CD14-positive monocyte (primary cell): ENCODE measurements around the gene ARL16. TPM values are rescaled to one million over a fixed set of nuclear protein-coding genes. Genes with fewer than 3 reads are reported as not detected.
A peak's percentile ranks its signal among the peaks of the same experiment; 100 is the strongest.

Experiments
- DNase-seq, 3 donors: peaks; one replicate each; pipeline ENCODE4 v3.0.0-alpha.2; 2011 to 2022
- H2AFZ ChIP-seq: 2 replicates; pipeline ENCODE4 v1.6.0; 2012; ENCODE audit warnings: mild to moderate bottlenecking, low read depth, low read length, inconsistent platforms; ENCODE audit not compliant: insufficient read depth, poor library complexity, severe bottlenecking
- H3K27ac ChIP-seq, 2 donors: 1 replicate in 1 of 2; 2 replicates in 1 of 2; pipeline ENCODE4 v1.5.1; 2012 to 2013; ENCODE audit warnings: low read length in 2 of 2, control low read depth in 1 of 2, inconsistent platforms in 1 of 2, low read depth in 1 of 2, mild to moderate bottlenecking in 1 of 2
- H3K27me3 ChIP-seq, 2 donors: one replicate each; pipeline versions ENCODE4 v1.6.0 to v1.6.1; 2011 to 2013; ENCODE audit warnings: low read length in 2 of 2; ENCODE audit not compliant: control insufficient read depth in 2 of 2, insufficient read depth in 2 of 2
- H3K36me3 ChIP-seq, 2 donors: replicated peaks in 1 of 2; 1 replicate in 1 of 2; 2 replicates in 1 of 2; pipeline versions ENCODE4 v1.5.1 to v1.6.1; 2012 to 2013; ENCODE audit warnings: low read length in 2 of 2, control low read depth in 1 of 2, inconsistent platforms in 1 of 2, mild to moderate bottlenecking in 1 of 2; ENCODE audit not compliant: insufficient read depth in 2 of 2, control insufficient read depth in 1 of 2
- H3K4me1 ChIP-seq, 2 donors: 1 replicate in 1 of 2; 2 replicates in 1 of 2; pipeline versions ENCODE4 v1.5.1 to v1.6.1; 2012 to 2013; ENCODE audit warnings: low read length in 2 of 2, control low read depth in 1 of 2, inconsistent platforms in 1 of 2, mild to moderate bottlenecking in 1 of 2, moderate library complexity in 1 of 2; ENCODE audit not compliant: insufficient read depth in 2 of 2, control insufficient read depth in 1 of 2
- H3K4me2 ChIP-seq: replicated peaks from 2 replicates; pipeline ENCODE3; 2012; ENCODE audit warnings: low read length, moderate library complexity, mild to moderate bottlenecking; ENCODE audit not compliant: poor library complexity, severe bottlenecking; ENCODE audit errors: extremely low read depth
- H3K4me3 ChIP-seq, 3 experiments: fragments of 200-600 bp in 1 of 3; sonication (generic) in 1 of 3; replicated peaks in 1 of 3; 1 replicate in 2 of 3; 2 replicates in 1 of 3; pipeline ENCODE4 v1.5.1; 2011 to 2013; ENCODE audit warnings: low read length in 3 of 3, mild to moderate bottlenecking in 3 of 3, control low read depth in 2 of 3, low read depth in 2 of 3, inconsistent platforms in 1 of 3, moderate library complexity in 1 of 3
- H3K79me2 ChIP-seq: 2 replicates; pipeline ENCODE4 v1.6.0; 2012; ENCODE audit warnings: mild to moderate bottlenecking, control low read depth, inconsistent platforms, low read length, moderate library complexity; ENCODE audit not compliant: insufficient read depth
- H3K9ac ChIP-seq: 2 replicates; pipeline ENCODE4 v1.6.0; 2017; ENCODE audit warnings: low read length, mild to moderate bottlenecking; ENCODE audit not compliant: insufficient read depth, poor library complexity, severe bottlenecking
- H3K9me3 ChIP-seq, 2 donors: replicated peaks in 1 of 2; 1 replicate in 1 of 2; 2 replicates in 1 of 2; pipeline versions ENCODE4 v1.5.1 to v1.6.1; 2012 to 2013; ENCODE audit warnings: low read length in 2 of 2, control low read depth in 1 of 2; ENCODE audit not compliant: control insufficient read depth in 1 of 2, insufficient read depth in 1 of 2
- H4K20me1 ChIP-seq: 2 replicates; pipeline ENCODE4 v1.6.0; 2012; ENCODE audit warnings: mild to moderate bottlenecking, low read length, control low read depth, moderate library complexity; ENCODE audit not compliant: insufficient read depth
- H3K27ac Mint-ChIP-seq, 7 donors: one replicate each; pipeline ENCODE4 v1.8.0; 2020; ENCODE audit warnings: mild to moderate bottlenecking in 7 of 7, mixed read lengths in 7 of 7, moderate library complexity in 6 of 7, inconsistent platforms in 2 of 7
- H3K27me3 Mint-ChIP-seq, 3 donors: one replicate each; pipeline ENCODE4 v1.8.0; 2021 to 2022; ENCODE audit warnings: low read depth in 3 of 3, mild to moderate bottlenecking in 3 of 3, mixed read lengths in 3 of 3, moderate library complexity in 3 of 3, inconsistent platforms in 1 of 3
- H3K36me3 Mint-ChIP-seq, 2 donors: one replicate each; pipeline ENCODE4 v1.8.0; 2020; ENCODE audit warnings: mixed read lengths in 2 of 2, inconsistent platforms in 1 of 2, mild to moderate bottlenecking in 1 of 2
- H3K4me1 Mint-ChIP-seq: one replicate; pipeline ENCODE4 v1.8.0; 2020; ENCODE audit warnings: mild to moderate bottlenecking, mixed read lengths
- H3K4me3 Mint-ChIP-seq, 2 donors: one replicate each; pipeline ENCODE4 v1.8.0; 2020; ENCODE audit warnings: mild to moderate bottlenecking in 2 of 2, mixed read lengths in 2 of 2, moderate library complexity in 1 of 2
- H3K9me3 Mint-ChIP-seq, 7 donors: one replicate each; pipeline ENCODE4 v1.8.0; 2020 to 2022; ENCODE audit warnings: mixed read lengths in 7 of 7, mild to moderate bottlenecking in 6 of 7, moderate library complexity in 6 of 7, inconsistent platforms in 2 of 7
- CTCF ChIP-seq: fragments of 200-600 bp; IDR thresholded peaks from one replicate; pipeline ENCODE4 v1.8.0; 2022; ENCODE audit warnings: antibody characterized with exemption, mild to moderate bottlenecking
- WGBS: methylation state at CpG from one replicate; pipeline ENCODE4 v1.1.5; 2013; ENCODE audit warnings: missing lambda C conversion rate; ENCODE audit not compliant: insufficient coverage; 5-methylcytosine and 5-hydroxymethylcytosine counted together
- intact Hi-C, 2 donors: fragments of 100-400 bp; cut with micrococcal nuclease; formaldehyde crosslinking; loops; one replicate each; pipeline versions ENCODE4 v1.15.0 to v1.15.1; 2023
- polyA plus RNA-seq, 3 donors: library from polyadenylated mRNA; depleted of rRNA in 1 of 3; unstranded in 2 of 3; stranded (reverse) in 1 of 3; fragments of 300-500 nt in 2 of 3; fragments of >200 nt in 1 of 3; fragmentation: Illumina TruSeq in 2 of 3; gene quantifications; 1 replicate in 2 of 3; 2 replicates in 1 of 3; pipeline ENCODE4 v1.2.3, GENCODE V29; 2012 to 2021

The ARL16 gene
- polyA plus RNA-seq, 3 donors = 17.6 to 43.0 (median 28.7) TPM

- Histone ChIP-seq H3K27ac (peak overlapping the region; percentile 76 to 89), H3K4me3 (peak overlapping the region; percentile 63 to 91 (median 75)), H3K4me1 (peaks cover 24 to 30% of the 10 kb centered on the region in 2 donors), H3K36me3 (peaks cover 11 to 30% of the 10 kb centered on the region in 2 donors), H4K20me1 (no peaks in the 10 kb centered on the region), H3K9ac (peak overlapping the region; percentile 93), H2AFZ (peak overlapping the region; percentile 94), H3K9me3 (no peaks in the 10 kb centered on the region), H3K79me2 (peaks cover 52% of the 10 kb centered on the region), H3K4me2 (peak overlapping the region; percentile 86), H3K27me3 (no peaks in the 10 kb centered on the region)
- H3K27me3 Mint-ChIP-seq = peaks cover 0 to 4% (median 0%) of the 10 kb centered on the region in 3 donors
- H3K9me3 Mint-ChIP-seq = peaks cover 0 to under 1% (median 0%) of the 10 kb centered on the region in 7 donors
- H3K4me1 Mint-ChIP-seq = peaks cover 24% of the 10 kb centered on the region
- no peak for TF ChIP-seq CTCF
- H3K27ac Mint-ChIP-seq = peak overlapping the region; percentile 62 to 97 (median 96)
- H3K36me3 Mint-ChIP-seq = peaks cover 21 to 39% of the 10 kb centered on the region in 2 donors
- DNase-seq = peak in 2 of 3 donors; percentile 29 to 65
- intact Hi-C loops = loop anchor here (1.0 to 5.0 kb wide), 3 partner anchors 18 to 47 kb away; partner anchors contain the start of genes ARL16 (in 1 of the 2), MRPL12 (in 1 of the 2) and SLC25A10 (in 1 of the 2)
- WGBS = 52% methylated on average over 29 of the region's 30 CpGs
- peak overlapping the region; percentile 92 to 99 for H3K4me3 Mint-ChIP-seq
These were observed 18.1 kb downstream of the ARL16 start for GRCh38 chr17:81665205-81666091.

DNA sequence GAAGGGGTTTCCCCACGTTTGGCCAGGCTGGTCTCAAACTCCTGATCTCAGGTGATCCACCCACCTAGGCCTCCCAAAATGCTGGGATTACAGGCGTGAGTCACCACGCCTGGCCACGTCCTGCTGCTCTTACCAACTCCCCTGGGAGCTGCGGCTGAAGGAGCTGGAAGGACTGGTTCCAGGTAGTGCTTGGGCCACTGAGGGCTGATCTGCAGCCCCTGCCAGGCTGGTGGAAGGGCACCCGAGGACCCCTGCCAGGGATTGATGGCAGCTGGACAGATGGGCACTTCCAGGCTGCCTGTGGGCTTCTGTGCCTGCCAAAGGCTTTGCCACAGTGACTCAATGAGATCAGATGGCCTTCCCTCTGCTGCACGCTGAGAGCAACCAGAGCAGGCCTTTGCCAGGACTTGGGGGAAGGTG, 19.5 kb downstream of the ARL16 start:
- no peak overlapping the region for H3K27ac ChIP-seq

More for the DNA sequence above, 19.5 kb downstream of the ARL16 start:
- H3K9ac ChIP-seq = no peak overlapping the region
- Mint-ChIP-seq H3K4me3 (no peak overlapping the region), H3K36me3 (peaks cover 11 to 25% of the 10 kb centered on the region in 2 donors), H3K27me3 (peaks cover 0 to 4% (median 0%) of the 10 kb centered on the region in 3 donors), H3K9me3 (peaks cover 0 to 1% (median 0%) of the 10 kb centered on the region in 7 donors), H3K4me1 (peaks cover 24% of the 10 kb centered on the region), H3K27ac (no peak overlapping the region)
- no peaks in the 10 kb centered on the region for H4K20me1 ChIP-seq
- no peak overlapping the region for H3K4me2 ChIP-seq
- H2AFZ ChIP-seq = no peak overlapping the region
- H3K4me1 ChIP-seq = peaks cover 24 to 30% of the 10 kb centered on the region in 2 donors
- WGBS = 92% methylated on average over 6 of the region's 7 CpGs
- H3K27me3 ChIP-seq = no peaks in the 10 kb centered on the region
- no peak overlapping the region for H3K4me3 ChIP-seq
- peaks cover 3 to 16% of the 10 kb centered on the region in 2 donors for H3K36me3 ChIP-seq
- intact Hi-C loops = no loop called here
- no peaks in the 10 kb centered on the region for H3K9me3 ChIP-seq
- TF ChIP-seq CTCF = no peak
- H3K79me2 ChIP-seq = peaks cover 42% of the 10 kb centered on the region
- DNase-seq = no peak
